ENCODE data around the gene PLCB4. TPM values are rescaled to one million over a fixed set of nuclear protein-coding genes. Genes with fewer than 3 reads are reported as not detected.

Gene PLCB4
- total and polyA plus RNA-seq, 2 experiments from 2014 or later, result 31.6 to 39.2 TPM

DNA sequence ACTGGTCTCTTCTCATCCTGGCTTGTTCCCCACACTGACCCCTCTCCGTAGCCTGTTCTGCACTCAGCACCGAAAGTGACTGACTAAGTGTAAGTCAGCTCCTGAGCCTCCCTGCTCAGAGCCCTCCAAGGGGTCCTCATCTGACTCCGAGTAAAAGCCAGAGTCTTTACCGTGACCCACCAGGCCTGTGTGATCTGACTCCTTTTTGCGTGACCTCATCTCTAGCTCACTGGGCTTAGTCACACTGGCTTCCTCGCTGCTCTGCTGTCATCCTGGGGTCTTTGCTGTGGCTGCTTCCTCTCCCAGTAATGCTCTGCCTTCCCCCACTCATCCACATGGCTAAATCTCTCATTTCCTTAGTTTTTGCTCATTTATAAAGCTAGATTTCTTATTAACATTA, 116.6 kb downstream of the PLCB4 start:
- no peaks in the 10 kb centered on the region for H3K4me1 ChIP-seq (ENCODE audit: low read depth)
- TF ChIP-seq CTCF (IDR thresholded peaks at IDR 0.05; ENCODE audit: low read depth, low read length), result no peak
- no peaks in the 10 kb centered on the region for H3K36me3 ChIP-seq
- H3K27me3 ChIP-seq, result no peaks in the 10 kb centered on the region
- DNase-seq (ENCODE audit: low read depth in 1 of 2, low spot score in 1 of 2), result no peak
- no peak overlapping the region for H3K27ac ChIP-seq
- H3K4me3 ChIP-seq, result no peak overlapping the region
- H3K9me3 ChIP-seq (ENCODE audit: low read depth), result no peaks in the 10 kb centered on the region

DNA sequence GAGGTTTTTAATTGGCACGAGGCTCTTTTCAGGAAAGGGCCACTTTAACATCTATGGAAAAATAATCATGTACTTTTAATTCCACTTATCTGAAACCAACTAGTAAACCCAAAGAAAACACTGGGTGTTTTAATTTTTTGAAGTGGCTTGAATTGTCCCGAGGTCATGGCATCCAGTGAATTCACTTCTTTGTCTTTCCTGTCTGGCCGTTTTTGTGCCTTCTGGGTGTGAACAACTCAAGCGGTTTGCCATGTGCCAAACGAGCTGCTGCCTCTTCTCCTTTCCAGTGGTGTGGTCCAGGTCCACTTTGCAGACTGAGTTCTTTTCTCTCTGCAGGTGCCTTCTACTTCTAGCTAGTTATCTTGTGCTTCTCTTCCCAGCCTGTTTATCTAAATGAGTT, 117.5 kb downstream of the PLCB4 start:
- Histone ChIP-seq H3K27ac (no peak overlapping the region), H3K4me1 (ENCODE audit: low read depth) (no peaks in the 10 kb centered on the region), H3K4me3 (no peak overlapping the region), H3K27me3 (no peaks in the 10 kb centered on the region), H3K36me3 (no peaks in the 10 kb centered on the region), H3K9me3 (ENCODE audit: low read depth) (no peaks in the 10 kb centered on the region)
- DNase-seq (ENCODE audit: low read depth in 1 of 2, low spot score in 1 of 2), result no peak
- TF ChIP-seq CTCF (IDR thresholded peaks at IDR 0.05; ENCODE audit: low read depth, low read length), result no peak

DNA sequence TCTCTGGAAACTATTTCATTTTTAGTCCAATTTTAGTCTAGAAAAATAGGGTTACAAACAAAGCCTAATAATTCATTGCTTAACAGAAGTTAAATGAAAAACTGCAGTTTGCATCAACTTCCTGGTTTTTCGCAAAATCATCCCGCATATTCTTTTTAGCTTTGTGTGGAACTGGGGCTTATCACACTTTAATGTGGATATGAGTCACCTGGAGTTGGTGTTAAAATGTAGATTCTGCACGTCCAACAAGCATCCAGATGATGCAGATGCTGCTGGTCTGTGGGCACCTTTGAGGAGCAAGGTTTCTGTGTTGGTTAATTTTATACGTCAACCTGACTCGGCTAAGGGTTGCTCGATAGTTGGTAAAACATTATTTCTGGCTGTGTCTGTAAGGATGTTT, 126.1 kb downstream of the PLCB4 start:
- DNase-seq (ENCODE audit: low read depth in 1 of 2, low spot score in 1 of 2), result no peak
- H3K4me3 ChIP-seq, result no peak overlapping the region
- H3K4me1 ChIP-seq (ENCODE audit: low read depth), result peaks cover 9% of the 10 kb centered on the region
- no peaks in the 10 kb centered on the region for H3K36me3 ChIP-seq
- no peaks in the 10 kb centered on the region for H3K27me3 ChIP-seq
- TF ChIP-seq CTCF (IDR thresholded peaks at IDR 0.05; ENCODE audit: low read depth, low read length), result no peak
- H3K27ac ChIP-seq, result no peak overlapping the region
- no peaks in the 10 kb centered on the region for H3K9me3 ChIP-seq (ENCODE audit: low read depth)

GRCh38 chr20:9196110-9196509, 127.2 kb downstream of the PLCB4 start:
- no peaks in the 10 kb centered on the region for H3K36me3 ChIP-seq
- peak in 1 of 2 donors; percentile 11 for DNase-seq (ENCODE audit: low read depth in 1 of 2, low spot score in 1 of 2)
- H3K9me3 ChIP-seq (ENCODE audit: low read depth), result no peaks in the 10 kb centered on the region
- H3K4me1 ChIP-seq (ENCODE audit: low read depth), result peaks cover 16% of the 10 kb centered on the region
- H3K27ac ChIP-seq, result peak overlapping the region; percentile 12
- no peak for TF ChIP-seq CTCF (IDR thresholded peaks at IDR 0.05; ENCODE audit: low read depth, low read length)
- H3K27me3 ChIP-seq, result no peaks in the 10 kb centered on the region
- H3K4me3 ChIP-seq, result no peak overlapping the region

GRCh38 chr20:9198460-9198859, 129.6 kb downstream of the PLCB4 start:
- no peak overlapping the region for H3K27ac ChIP-seq
- no peak for DNase-seq (ENCODE audit: low read depth in 1 of 2, low spot score in 1 of 2)
- TF ChIP-seq CTCF (IDR thresholded peaks at IDR 0.05; ENCODE audit: low read depth, low read length), result no peak
- no peaks in the 10 kb centered on the region for H3K36me3 ChIP-seq
- H3K4me3 ChIP-seq, result no peak overlapping the region
- peaks cover 16% of the 10 kb centered on the region for H3K4me1 ChIP-seq (ENCODE audit: low read depth)
- H3K9me3 ChIP-seq (ENCODE audit: low read depth), result no peaks in the 10 kb centered on the region
- H3K27me3 ChIP-seq, result no peaks in the 10 kb centered on the region

DNA sequence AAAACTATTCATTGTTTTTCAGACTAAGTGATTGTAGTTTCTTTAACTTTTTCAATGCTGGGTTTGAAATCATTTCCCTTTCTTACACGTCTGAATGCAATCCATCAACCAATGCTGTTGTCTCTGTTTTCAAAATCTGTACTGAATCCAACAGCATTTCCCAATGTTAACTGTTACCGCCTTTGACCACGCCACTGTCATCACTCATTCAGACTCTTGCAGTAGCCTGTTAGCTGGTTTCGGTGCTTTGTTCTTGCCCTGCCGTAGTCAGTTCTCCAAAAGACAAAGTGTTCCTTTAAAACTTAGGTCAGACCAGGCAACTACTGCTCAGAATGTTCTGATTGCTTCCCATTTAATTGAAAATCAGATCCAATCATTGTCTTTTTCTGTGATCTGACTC, 131.3 kb downstream of the PLCB4 start:
- no peaks in the 10 kb centered on the region for H3K27me3 ChIP-seq
- H3K27ac ChIP-seq, result no peak overlapping the region
- peak in 1 of 2 donors; percentile 70 for DNase-seq (ENCODE audit: low read depth in 1 of 2, low spot score in 1 of 2)
- no peaks in the 10 kb centered on the region for H3K36me3 ChIP-seq
- no peak for TF ChIP-seq CTCF (IDR thresholded peaks at IDR 0.05; ENCODE audit: low read depth, low read length)
- peaks cover 16% of the 10 kb centered on the region for H3K4me1 ChIP-seq (ENCODE audit: low read depth)
- no peak overlapping the region for H3K4me3 ChIP-seq
- H3K9me3 ChIP-seq (ENCODE audit: low read depth), result no peaks in the 10 kb centered on the region

All from cardiac muscle cell (in vitro differentiated cells and primary cell).